GM23248 (cell line): ENCODE results near the gene TSPAN16. TPM values are rescaled to one million over a fixed set of nuclear protein-coding genes. Genes with fewer than 3 reads are reported as not detected.
"Not testable (repeated sequence)": the region's sequence is repeated elsewhere in the genome, so short reads cannot be mapped to it uniquely, and the experiment has no call there.

Experiments
- DNase-seq: peaks from one replicate; pipeline ENCODE4 v3.0.0-alpha.2; 2015
- H2AFZ ChIP-seq: fragments of 200-600 bp; sonication (generic); 2 replicates; pipeline ENCODE4 v1.6.1; 2016; ENCODE audit warnings: antibody characterized with exemption
- H3F3A ChIP-seq: fragments of 200-600 bp; sonication (generic); 2 replicates; pipeline ENCODE4 v1.6.1; 2016; ENCODE audit warnings: mild to moderate bottlenecking, antibody characterized with exemption, mixed run types; ENCODE audit not compliant: insufficient read depth
- H3K27ac ChIP-seq: fragments of 200-600 bp; sonication (generic); 2 replicates; pipeline ENCODE4 v1.5.1; 2016; ENCODE audit warnings: mild to moderate bottlenecking
- H3K27me3 ChIP-seq: fragments of 200-600 bp; sonication (generic); replicated peaks from 2 replicates; pipeline ENCODE4 v1.6.1; 2016; ENCODE audit warnings: mild to moderate bottlenecking; ENCODE audit not compliant: insufficient read depth
- H3K36me3 ChIP-seq: fragments of 200-600 bp; sonication (generic); 2 replicates; pipeline ENCODE4 v1.6.1; 2016; ENCODE audit warnings: low read depth, mild to moderate bottlenecking
- H3K4me1 ChIP-seq: fragments of 200-600 bp; sonication (generic); 2 replicates; pipeline ENCODE4 v1.6.1; 2016; ENCODE audit warnings: mild to moderate bottlenecking; ENCODE audit not compliant: insufficient read depth
- H3K4me2 ChIP-seq: fragments of 200-600 bp; sonication (generic); one replicate; pipeline ENCODE4 v1.6.1; 2016; ENCODE audit warnings: mild to moderate bottlenecking; ENCODE audit not compliant: unreplicated experiment
- H3K4me3 ChIP-seq: fragments of 200-600 bp; sonication (generic); 2 replicates; pipeline ENCODE4 v1.5.1; 2016; ENCODE audit warnings: mild to moderate bottlenecking
- H3K79me2 ChIP-seq: fragments of 200-600 bp; sonication (generic); 2 replicates; pipeline ENCODE4 v1.6.1; 2016; ENCODE audit warnings: mild to moderate bottlenecking; ENCODE audit not compliant: insufficient read depth
- H3K9ac ChIP-seq: fragments of 200-600 bp; sonication (generic); 2 replicates; pipeline ENCODE4 v1.6.1; 2016; ENCODE audit warnings: mild to moderate bottlenecking
- H3K9me2 ChIP-seq: fragments of 200-600 bp; sonication (generic); 2 replicates; pipeline ENCODE4 v1.6.1; 2016; ENCODE audit warnings: mixed run types, mild to moderate bottlenecking, moderate library complexity; ENCODE audit not compliant: insufficient read depth
- H3K9me3 ChIP-seq: fragments of 200-600 bp; sonication (generic); one replicate; pipeline ENCODE4 v1.6.1; 2017; ENCODE audit warnings: low read depth
- H4K20me1 ChIP-seq: fragments of 200-600 bp; sonication (generic); 2 replicates; pipeline ENCODE4 v1.6.0; 2016; ENCODE audit not compliant: insufficient read depth
- EZH2 ChIP-seq: fragments of 200-600 bp; sonication (generic); IDR thresholded peaks from 2 replicates; pipeline ENCODE4 v1.6.1; 2018; ENCODE audit warnings: antibody characterized with exemption, mild to moderate bottlenecking; ENCODE audit not compliant: insufficient read depth, poor library complexity, severe bottlenecking
- EZH2phosphoT487 ChIP-seq: fragments of 200-600 bp; sonication (generic); IDR thresholded peaks from 2 replicates; pipeline ENCODE4 v1.6.1; 2018; ENCODE audit warnings: antibody characterized with exemption, moderate library complexity, mild to moderate bottlenecking, low read depth; ENCODE audit not compliant: insufficient read depth
- whole genome bisulfite sequencing, 2 experiments: methylation state at CpG; one replicate each; pipeline ENCODE4 v1.1.6; 2015 to 2017; ENCODE audit warnings: low lambda C conversion rate in 2 of 2, low coverage in 1 of 2; ENCODE audit errors: missing lambda C conversion rate in 2 of 2; 5-methylcytosine and 5-hydroxymethylcytosine counted together
- in situ Hi-C: fragments of 300-500 bp; cut with MboI; formaldehyde crosslinking; loops from 2 replicates; pipeline ENCODE4 v1.15.0; 2020
- polyA plus RNA-seq: library from polyadenylated mRNA; unstranded; fragments of >200 nt; fragmentation: Nextera tagmentation; extraction: Ambion mirVana; gene quantifications from 2 replicates; pipeline ENCODE4 v1.2.1, GENCODE V29; 2016
- total RNA-seq: library from RNA; depleted of rRNA; stranded (reverse); fragments of >200 nt; shearing (Covaris generic); gene quantifications from 2 replicates; pipeline ENCODE4 v1.2.3, GENCODE V29; 2014

Gene TSPAN16
- total and polyA plus RNA-seq, 2 experiments from 2014 or later = not detected

GRCh38 chr19:11338569-11339253 lies 42.8 kb downstream of the TSPAN16 start:
- peaks cover 7% of the 10 kb centered on the region; the same call in 1 of the 2 replicates for H3K4me1 ChIP-seq
- no peak overlapping the region for H3K27ac ChIP-seq
- H3K9me2 ChIP-seq = no peaks in the 10 kb centered on the region
- H3K4me2 ChIP-seq = peak overlapping the region; percentile 87
- H3K4me3 ChIP-seq = peak overlapping the region; percentile 78
- H3K9me3 ChIP-seq = no peaks in the 10 kb centered on the region
- no peaks in the 10 kb centered on the region for H3K79me2 ChIP-seq
- peak overlapping the region; percentile 90 for H2AFZ ChIP-seq
- TF ChIP-seq EZH2phosphoT487 = no peak
- no peak for TF ChIP-seq EZH2
- H3K9ac ChIP-seq = peak overlapping the region; percentile 68
- H3K27me3 ChIP-seq = no peaks in the 10 kb centered on the region
- H3K36me3 ChIP-seq = no peaks in the 10 kb centered on the region
- H3F3A ChIP-seq = peaks cover 4% of the 10 kb centered on the region; the same call in 1 of the 2 replicates
- DNase-seq = peak; percentile 47
- no peaks in the 10 kb centered on the region for H4K20me1 ChIP-seq
- 20 to 26% methylated on average over 19 to 21 of the region's 21 CpGs for WGBS, 2 experiments
- in situ Hi-C loops = no loop called here

- no peaks in the 10 kb centered on the region for H3K27me3 ChIP-seq
- H3K9ac ChIP-seq = peak within 1 kb of the TSS; percentile 68
- H3K27ac ChIP-seq = no peak within 1 kb of the TSS
- peaks cover 13% of the 10 kb centered on the region for H3K4me1 ChIP-seq
- H4K20me1 ChIP-seq = no peaks in the 10 kb centered on the region
- peaks cover 10% of the 10 kb centered on the region for H3F3A ChIP-seq
- H3K9me2 ChIP-seq = no peaks in the 10 kb centered on the region
- in situ Hi-C loops = no loop called here
- TF ChIP-seq EZH2phosphoT487 (no peak), EZH2 (no peak)
- DNase-seq = peak; percentile 94
- no peaks in the 10 kb centered on the region for H3K9me3 ChIP-seq
- H3K36me3 ChIP-seq = no peaks in the 10 kb centered on the region
- H3K4me2 ChIP-seq = peak within 1 kb of the TSS; percentile 87
- H2AFZ ChIP-seq = peak within 1 kb of the TSS; percentile 90
- WGBS, 2 experiments = 2 to 6% methylated on average over 31 to 53 of the region's 53 CpGs
- H3K4me3 ChIP-seq = peak within 1 kb of the TSS; percentile 78
- H3K79me2 ChIP-seq = no peaks in the 10 kb centered on the region
Observed at GRCh38 chr19:11339254-11340098, 43.5 kb downstream of the TSPAN16 start, which contains the start of gene RAB3D. Gene RAB3D, minus strand, starts transcription at chr19:11339657. Its CDS starts 2,258 bp downstream, at chr19:11337399.

GRCh38 chr19:11340099-11340467 lies 44.1 kb downstream of the TSPAN16 start:
- H3K36me3 ChIP-seq, DNase-seq, H3K27me3 ChIP-seq, H3K9me3 ChIP-seq, H3K9me2 ChIP-seq, in situ Hi-C loops, H4K20me1 ChIP-seq, H3K79me2 ChIP-seq, H3K27ac ChIP-seq: not testable (repeated sequence)
- Histone ChIP-seq H3K4me1 (peaks cover 16% of the 10 kb centered on the region), H3K4me2 (peak overlapping the region; percentile 87), H3F3A (peaks cover 15% of the 10 kb centered on the region), H3K9ac (peak overlapping the region; percentile 68; the same call in 1 of the 2 replicates), H3K4me3 (peak overlapping the region; percentile 78), H2AFZ (peak overlapping the region; percentile 90)
- WGBS, 2 experiments = 64 to 67% methylated on average over 8 of the region's 8 CpGs

- Histone ChIP-seq H3K9me3 (no peaks in the 10 kb centered on the region), H3K9me2 (no peaks in the 10 kb centered on the region), H3K4me3 (no peak overlapping the region), H2AFZ (no peak overlapping the region), H3K79me2 (no peaks in the 10 kb centered on the region), H3K4me1 (peaks cover 21% of the 10 kb centered on the region), H3K27ac (no peak overlapping the region), H4K20me1 (no peaks in the 10 kb centered on the region), H3K4me2 (no peak overlapping the region), H3K9ac (no peak overlapping the region), H3F3A (peaks cover 21% of the 10 kb centered on the region), H3K36me3 (no peaks in the 10 kb centered on the region), H3K27me3 (no peaks in the 10 kb centered on the region)
- TF ChIP-seq EZH2phosphoT487 (no peak), EZH2 (no peak)
- 87 to 88% methylated on average over 3 of the region's 3 CpGs for WGBS, 2 experiments
- no peak for DNase-seq
- in situ Hi-C loops = no loop called here
Observed at GRCh38 chr19:11342429-11342828, 46.5 kb downstream of the TSPAN16 start.
